Colonic mucosa (tissue), 4 donors: ENCODE data around the gene RASIP1. TPM values are rescaled to one million over a fixed set of nuclear protein-coding genes. Genes with fewer than 3 reads are reported as not detected.
"Not testable (repeated sequence)": the region's sequence is repeated elsewhere in the genome, so short reads cannot be mapped to it uniquely, and the experiment has no call there.

ENCODE experiments used
- DNase-seq: peaks from one replicate; pipeline ENCODE4 v3.0.0-alpha.2; 2020
- H3K27ac ChIP-seq: fragments of 200-600 bp; one replicate; pipeline ENCODE4 v1.8.0; 2021
- H3K27me3 ChIP-seq: fragments of 200-600 bp; one replicate; pipeline ENCODE4 v1.8.0; 2021
- H3K36me3 ChIP-seq: fragments of 200-600 bp; one replicate; pipeline ENCODE4 v1.8.0; 2021
- H3K4me1 ChIP-seq: fragments of 200-600 bp; one replicate; pipeline ENCODE4 v1.8.0; 2021; ENCODE audit warnings: mild to moderate bottlenecking
- H3K4me3 ChIP-seq: fragments of 200-600 bp; one replicate; pipeline ENCODE4 v1.8.0; 2021
- H3K9ac ChIP-seq, 2 donors: one replicate each; pipeline ENCODE4 v1.7.0; 2013; ENCODE audit warnings: control low read depth in 2 of 2, low read depth in 2 of 2, low read length in 2 of 2
- H3K9me3 ChIP-seq: fragments of 200-600 bp; one replicate; pipeline ENCODE4 v1.8.0; 2021
- CTCF ChIP-seq: fragments of 200-600 bp; IDR thresholded peaks from one replicate; pipeline ENCODE4 v1.8.0; 2022; ENCODE audit warnings: antibody characterized with exemption, mild to moderate bottlenecking
- intact Hi-C: fragments of 100-400 bp; cut with DNase I; formaldehyde crosslinking; loops from one replicate; pipeline ENCODE4 v1.14.1; 2022
- total RNA-seq, 2 donors: library from RNA; stranded (reverse); fragmentation: NEBNext Ultra II Directional in 1 of 2; extraction: Animal tissue kit (Norgen Biotek cat#: 25700) in 1 of 2; gene quantifications; one replicate each; pipeline ENCODE4 v1.2.1, GENCODE V29; 2021
- donor health status: healthy.
- donor health status: DM: no; HTN: no; CAD: no.
- donor health status: DM: no; HTN: no; CAD: no.

The RASIP1 gene
- total RNA-seq, 2 donors from 2014 or later = 2.2 to 4.8 TPM

GRCh38 chr19:48703316-48703715, 37.1 kb downstream of the RASIP1 start:
- Histone ChIP-seq H3K9ac (no peak overlapping the region), H3K4me3 (no peak overlapping the region), H3K9me3 (no peaks in the 10 kb centered on the region), H3K27ac (no peak overlapping the region), H3K36me3 (no peaks in the 10 kb centered on the region), H3K27me3 (no peaks in the 10 kb centered on the region), H3K4me1 (no peaks in the 10 kb centered on the region)
- intact Hi-C loops = no loop called here
- DNase-seq = no peak
- TF ChIP-seq CTCF = no peak

GRCh38 chr19:48702701-48703100, 37.7 kb downstream of the RASIP1 start:
- H3K4me3 ChIP-seq = no peak overlapping the region
- no peak for DNase-seq
- H3K4me1 ChIP-seq = no peaks in the 10 kb centered on the region
- H3K36me3 ChIP-seq = no peaks in the 10 kb centered on the region
- no peak overlapping the region for H3K27ac ChIP-seq
- no peaks in the 10 kb centered on the region for H3K27me3 ChIP-seq
- no peaks in the 10 kb centered on the region for H3K9me3 ChIP-seq
- no peak overlapping the region for H3K9ac ChIP-seq
- TF ChIP-seq CTCF = no peak
- intact Hi-C loops = no loop called here

- Histone ChIP-seq H3K27me3 (no peaks in the 10 kb centered on the region), H3K4me3 (no peak overlapping the region), H3K4me1 (no peaks in the 10 kb centered on the region), H3K36me3 (no peaks in the 10 kb centered on the region), H3K9ac (peak overlapping the region in 1 of 2 donors; percentile 28), H3K27ac (peak overlapping the region; percentile 10), H3K9me3 (no peaks in the 10 kb centered on the region)
- intact Hi-C loops = no loop called here
- TF ChIP-seq CTCF = no peak
- peak; percentile 88 for DNase-seq
Measured at GRCh38 chr19:48698046-48698445, 42.4 kb downstream of the RASIP1 start.

GRCh38 chr19:48696353-48697010, 43.9 kb downstream of the RASIP1 start:
- H3K4me1 ChIP-seq = no peaks in the 10 kb centered on the region

GRCh38 chr19:48695743-48696352, 44.6 kb downstream of the RASIP1 start, which contains the start of gene FUT2:
TSS of gene FUT2 (plus strand) at chr19:48695971. CDS start at chr19:48702957, 6,986 bp downstream.
- no peak for TF ChIP-seq CTCF
- peak within 1 kb of the TSS; percentile 88 to 96 for H3K9ac ChIP-seq
- H3K4me3 ChIP-seq = peak within 1 kb of the TSS; percentile 57
- intact Hi-C loops = no loop called here
- no peaks in the 10 kb centered on the region for H3K36me3 ChIP-seq
- DNase-seq = peak; percentile 94
- peak within 1 kb of the TSS; percentile 92 for H3K27ac ChIP-seq
- H3K27me3 ChIP-seq = no peaks in the 10 kb centered on the region
- H3K9me3 ChIP-seq = no peaks in the 10 kb centered on the region
- no peaks in the 10 kb centered on the region for H3K4me1 ChIP-seq

More at GRCh38 chr19:48696353-48697010, 43.9 kb downstream of the RASIP1 start:
- H3K9ac ChIP-seq = peak overlapping the region; percentile 88 to 96
- intact Hi-C loops = no loop called here
- H3K9me3 ChIP-seq = no peaks in the 10 kb centered on the region
- H3K27me3 ChIP-seq = no peaks in the 10 kb centered on the region
- H3K4me3 ChIP-seq = peak overlapping the region; percentile 57
- H3K27ac ChIP-seq = peak overlapping the region; percentile 92
- no peaks in the 10 kb centered on the region for H3K36me3 ChIP-seq
- TF ChIP-seq CTCF = no peak
- DNase-seq = peak; percentile 46

- DNase-seq, H3K4me1 ChIP-seq, H3K9me3 ChIP-seq, H3K27ac ChIP-seq, H3K27me3 ChIP-seq, H3K4me3 ChIP-seq, H3K9ac ChIP-seq, H3K36me3 ChIP-seq, intact Hi-C loops: not testable (repeated sequence)
Measured at GRCh38 chr19:48693629-48694028, 46.8 kb downstream of the RASIP1 start.
